Activated naive CD4-positive, alpha-beta T cell (primary cell): ENCODE results near the gene PRKN.

Experiments used
- DNase-seq, 4 experiments: peaks; one replicate each; lab custom pipeline; 2025; lab: John Stamatoyannopoulos, UW

Gene PRKN

DNA sequence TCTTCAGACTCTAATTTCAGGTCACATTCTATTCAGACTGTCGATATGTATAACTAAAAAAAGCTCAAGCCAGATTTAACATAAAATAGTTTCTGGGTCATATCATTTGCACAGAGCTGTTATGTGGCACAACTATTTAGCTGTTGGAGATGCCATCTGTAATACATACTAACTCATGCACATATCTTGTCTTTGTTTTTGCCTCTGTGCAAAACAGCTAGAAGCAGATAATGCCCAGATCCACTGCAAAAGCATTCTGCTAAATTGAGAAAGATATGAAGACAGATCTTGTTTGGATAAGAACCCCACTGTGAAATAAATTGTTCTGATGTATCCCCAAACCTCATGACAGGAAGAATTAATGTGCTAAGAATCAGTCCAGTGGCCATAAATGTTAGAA lies 930.9 kb downstream of the PRKN start:
- no peak for DNase-seq

DNA sequence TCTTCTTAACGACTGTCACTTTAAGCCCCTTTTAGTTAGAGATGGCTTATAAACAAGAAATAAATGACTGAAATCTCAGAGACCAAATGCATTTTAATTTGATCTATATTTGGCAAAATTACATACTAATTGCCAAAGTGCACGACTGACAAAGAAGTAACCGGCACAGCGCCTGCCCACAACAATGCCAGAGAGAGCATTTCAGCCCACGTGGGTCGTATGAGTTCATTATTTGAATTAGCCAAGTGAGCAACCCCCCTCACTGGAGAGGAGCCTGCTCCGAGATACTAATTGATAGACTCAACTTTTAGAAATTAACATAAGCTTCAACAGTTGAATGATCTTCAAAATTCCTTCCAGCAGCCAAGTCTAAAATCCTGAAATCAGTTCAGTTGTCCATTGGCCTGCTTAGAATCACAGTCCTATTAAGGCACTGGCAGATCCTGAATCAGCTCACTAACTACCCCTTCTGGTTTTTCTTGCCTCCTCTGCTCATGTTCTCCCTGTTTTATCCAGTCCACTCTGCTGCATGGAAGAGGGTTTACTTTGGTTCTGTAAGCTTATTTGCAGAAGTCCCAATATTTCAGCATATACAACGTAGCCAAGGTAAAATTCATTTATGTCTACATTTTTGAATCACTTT lies 934.6 kb downstream of the PRKN start:
- DNase-seq: no peak

DNA sequence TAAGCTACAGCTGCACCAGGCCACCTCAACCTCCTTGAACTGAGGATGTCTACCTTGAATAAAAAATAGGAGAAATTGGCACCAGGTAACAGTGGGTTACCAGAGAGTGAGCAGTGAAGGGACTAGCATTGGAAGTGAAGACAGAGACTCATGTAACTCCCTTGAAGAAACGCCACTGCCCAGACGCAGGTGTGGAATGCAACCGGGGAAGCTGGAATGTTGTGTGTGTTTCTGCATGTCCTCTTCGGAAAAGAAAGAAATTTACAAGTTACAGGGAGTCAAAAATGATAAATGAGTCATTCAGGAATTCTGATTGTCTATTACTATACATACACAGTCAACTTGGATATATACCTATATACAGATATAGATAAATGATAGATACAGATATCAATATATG lies 939.0 kb downstream of the PRKN start:
- DNase-seq: no peak

DNA sequence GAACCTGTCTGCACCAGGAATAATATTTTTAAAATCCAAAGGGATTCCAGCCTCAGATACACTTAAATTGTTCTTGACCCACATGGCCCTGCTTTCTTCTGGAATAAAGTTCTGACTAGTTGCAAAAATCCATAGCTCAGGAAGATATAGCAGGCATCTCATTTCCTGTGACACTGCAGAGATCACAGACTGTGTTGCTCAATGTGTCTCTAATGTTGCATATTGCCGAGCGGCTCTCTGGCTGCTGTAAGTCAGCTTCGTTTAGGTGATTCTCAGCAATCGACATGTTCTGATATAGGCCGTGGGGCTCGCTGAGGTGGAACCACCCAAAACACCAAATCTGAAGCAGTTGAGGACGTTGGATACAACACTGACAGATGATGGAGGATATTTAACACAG lies 955.4 kb downstream of the PRKN start:
- DNase-seq: no peak

DNA sequence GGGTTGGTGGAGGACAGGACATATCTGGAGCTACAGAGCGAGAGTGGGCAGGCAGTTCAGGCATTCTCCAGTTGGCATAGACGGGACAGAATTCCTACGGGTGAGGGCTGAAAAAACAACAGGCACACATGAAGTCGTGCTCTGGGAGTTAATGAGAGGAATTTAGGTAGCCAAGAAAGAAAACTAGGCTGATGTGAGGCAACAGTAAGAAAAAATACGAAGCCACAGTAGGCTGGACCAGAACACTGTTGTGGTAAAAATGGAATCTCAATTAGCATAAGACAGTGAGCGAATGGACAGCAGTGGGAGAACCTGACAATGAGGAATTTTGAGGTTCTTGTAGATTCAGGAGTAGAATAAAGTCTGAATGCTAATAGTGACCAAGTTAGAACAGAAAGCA lies 965.6 kb downstream of the PRKN start:
- DNase-seq: no peak

DNA sequence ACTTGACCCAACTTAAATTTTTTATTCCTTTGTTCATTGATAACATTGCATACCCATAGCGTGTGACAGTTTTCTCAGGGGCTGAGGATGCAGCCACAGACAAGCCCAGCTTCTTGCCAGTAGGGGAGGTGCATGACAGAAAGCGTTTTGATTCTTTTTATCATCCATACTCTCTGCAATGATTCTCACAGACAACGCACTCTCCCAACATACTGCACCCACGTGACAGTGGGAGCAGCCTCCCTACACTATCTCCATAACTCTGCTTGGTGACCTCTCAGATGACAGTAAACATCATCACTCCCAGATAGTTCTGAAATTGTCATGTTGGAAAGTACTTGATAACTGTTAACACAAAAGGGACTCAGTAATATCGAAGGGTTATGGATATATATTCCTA lies 972.5 kb downstream of the PRKN start:
- DNase-seq: no peak

DNA sequence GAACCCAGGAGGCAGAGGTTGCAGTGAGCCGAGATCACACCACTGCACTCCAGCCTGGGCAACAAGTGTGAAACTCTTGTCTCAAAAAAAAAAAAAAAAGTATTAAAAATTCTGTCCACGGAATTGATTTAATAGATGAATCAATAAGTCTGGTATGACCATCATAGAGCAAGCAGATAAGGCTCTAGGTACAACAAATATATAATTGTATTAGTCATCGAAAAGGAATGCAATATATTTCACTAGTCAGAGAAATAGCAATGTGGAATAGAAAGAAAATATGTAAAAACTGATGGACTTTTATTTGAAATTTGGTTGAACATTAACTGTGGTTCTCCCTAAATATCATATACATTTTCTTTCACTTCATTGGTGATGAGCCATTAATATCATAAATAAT lies 976.9 kb downstream of the PRKN start:
- DNase-seq: no peak

DNA sequence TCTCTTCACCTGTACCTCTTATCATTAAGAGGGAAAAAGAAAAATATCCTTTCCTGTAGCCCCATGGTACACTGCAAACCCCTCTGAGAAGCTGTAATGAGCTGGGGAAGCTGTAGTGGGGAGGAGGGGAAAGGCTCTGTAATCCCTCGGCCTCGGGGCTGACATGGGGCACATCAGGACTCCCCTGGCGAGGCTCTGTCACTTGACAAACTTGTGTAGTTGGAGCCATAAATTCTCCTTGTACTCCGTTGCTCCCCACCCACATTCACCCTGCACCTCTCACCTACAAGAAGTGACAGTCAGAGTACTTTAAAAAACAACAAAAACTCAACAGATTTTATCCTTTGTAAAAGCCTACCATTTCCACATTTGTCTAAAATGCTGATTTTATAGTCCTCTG lies 978.0 kb downstream of the PRKN start:
- DNase-seq: no peak

DNA sequence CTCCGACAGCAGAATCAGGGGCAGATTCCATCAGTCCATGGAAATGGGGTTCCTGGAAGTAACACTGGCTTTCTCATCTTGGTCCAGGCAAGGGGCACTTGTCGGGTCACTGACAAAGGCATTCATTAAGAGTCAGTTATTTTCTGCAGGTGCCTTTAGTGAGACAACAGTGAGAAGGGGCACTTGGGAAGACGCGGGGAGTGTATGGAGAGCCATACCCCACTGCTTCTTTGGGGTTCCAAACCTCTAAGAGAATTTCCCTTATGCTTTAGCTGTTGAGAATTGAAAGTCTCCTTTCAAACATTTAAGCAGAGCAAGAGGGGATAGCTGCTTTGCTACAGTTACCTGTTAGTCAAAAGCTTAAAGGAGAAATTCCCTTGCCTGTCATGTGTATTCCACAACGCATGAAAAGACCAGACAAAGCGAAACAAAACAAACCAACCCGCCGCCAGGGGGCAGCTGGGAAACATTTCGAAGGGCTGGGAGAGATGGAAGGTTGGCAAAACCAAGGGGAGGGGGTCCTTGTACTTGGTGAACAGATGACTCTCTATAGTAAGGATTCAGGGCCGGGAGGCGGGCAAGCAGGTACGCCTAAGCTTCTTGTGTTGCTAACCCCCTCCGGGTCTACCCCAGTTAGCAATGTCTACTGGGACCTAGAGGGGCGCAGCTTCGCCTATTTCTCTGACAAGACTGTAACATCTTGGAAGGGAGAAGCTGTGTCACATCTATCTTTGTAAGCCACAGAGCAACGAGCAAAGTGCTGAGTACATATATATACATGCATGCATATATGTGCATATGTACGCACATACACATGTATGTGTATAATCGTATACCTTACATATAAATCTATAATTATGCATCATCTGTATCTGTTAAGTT lies 978.8 kb downstream of the PRKN start:
- no peak for DNase-seq

DNA sequence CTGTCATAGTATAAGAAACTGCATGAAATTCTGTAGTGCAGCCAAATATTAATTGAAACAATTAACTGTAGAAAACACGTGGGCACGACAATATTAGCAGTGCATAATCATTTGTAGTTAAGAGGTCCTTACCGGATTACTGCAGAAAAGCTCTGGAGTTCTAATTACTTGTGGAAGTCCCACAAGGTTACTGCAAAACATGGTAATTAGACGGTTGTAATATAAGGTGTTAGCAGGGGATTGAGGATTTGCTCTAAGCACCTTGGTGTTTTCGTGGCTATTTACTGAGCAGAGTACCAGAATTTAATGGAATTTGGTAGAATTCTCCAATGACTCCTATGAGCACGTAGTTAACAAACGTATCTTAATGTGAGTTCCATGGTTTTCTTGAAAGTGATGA lies 980.1 kb downstream of the PRKN start:
- no peak for DNase-seq

DNA sequence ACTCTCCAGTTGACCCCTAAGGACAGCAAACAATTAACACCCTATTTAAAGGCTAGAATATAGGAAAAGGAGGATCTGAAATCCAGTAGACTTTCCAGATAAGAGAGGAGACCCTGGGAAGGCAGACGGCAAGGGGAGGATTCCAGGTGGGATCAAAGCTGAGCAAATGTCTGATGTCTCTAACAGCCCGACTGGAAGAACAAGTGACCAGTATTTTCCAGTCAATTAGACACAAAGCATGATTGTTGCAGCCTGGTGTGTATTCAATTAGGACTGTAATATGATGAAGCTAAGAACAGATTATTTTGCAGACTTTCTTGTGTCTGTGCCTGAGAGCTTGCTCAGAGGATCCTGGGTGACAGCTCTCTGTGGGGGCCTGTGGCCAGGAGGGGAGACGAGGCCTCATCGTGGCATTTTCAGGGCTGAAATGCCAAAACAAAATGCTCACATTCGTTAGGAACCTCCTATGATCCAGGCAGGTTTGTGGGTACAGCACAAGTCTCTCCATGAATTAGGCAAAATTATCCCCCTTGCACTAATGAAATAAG lies 981.9 kb downstream of the PRKN start:
- DNase-seq: no peak

DNA sequence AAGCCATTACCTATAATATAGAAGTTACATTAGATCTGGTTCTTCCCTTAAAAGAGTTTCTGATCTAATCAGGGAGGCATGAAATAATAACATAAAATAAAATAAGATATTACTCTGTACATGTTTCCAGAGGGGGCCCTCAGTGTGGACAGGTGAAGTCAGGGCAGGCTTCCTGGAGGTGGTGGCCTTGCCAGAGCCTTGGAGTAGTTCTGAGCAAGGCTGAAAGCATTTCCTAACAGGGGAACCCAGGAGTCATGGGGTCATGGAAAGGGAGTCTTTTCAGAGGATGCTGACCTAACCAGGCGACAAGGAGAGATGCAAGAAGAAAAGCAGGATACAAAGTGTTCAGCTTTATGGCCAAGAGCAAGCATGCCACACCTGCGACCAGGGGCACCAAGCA lies 982.4 kb downstream of the PRKN start:
- DNase-seq: no peak

DNA sequence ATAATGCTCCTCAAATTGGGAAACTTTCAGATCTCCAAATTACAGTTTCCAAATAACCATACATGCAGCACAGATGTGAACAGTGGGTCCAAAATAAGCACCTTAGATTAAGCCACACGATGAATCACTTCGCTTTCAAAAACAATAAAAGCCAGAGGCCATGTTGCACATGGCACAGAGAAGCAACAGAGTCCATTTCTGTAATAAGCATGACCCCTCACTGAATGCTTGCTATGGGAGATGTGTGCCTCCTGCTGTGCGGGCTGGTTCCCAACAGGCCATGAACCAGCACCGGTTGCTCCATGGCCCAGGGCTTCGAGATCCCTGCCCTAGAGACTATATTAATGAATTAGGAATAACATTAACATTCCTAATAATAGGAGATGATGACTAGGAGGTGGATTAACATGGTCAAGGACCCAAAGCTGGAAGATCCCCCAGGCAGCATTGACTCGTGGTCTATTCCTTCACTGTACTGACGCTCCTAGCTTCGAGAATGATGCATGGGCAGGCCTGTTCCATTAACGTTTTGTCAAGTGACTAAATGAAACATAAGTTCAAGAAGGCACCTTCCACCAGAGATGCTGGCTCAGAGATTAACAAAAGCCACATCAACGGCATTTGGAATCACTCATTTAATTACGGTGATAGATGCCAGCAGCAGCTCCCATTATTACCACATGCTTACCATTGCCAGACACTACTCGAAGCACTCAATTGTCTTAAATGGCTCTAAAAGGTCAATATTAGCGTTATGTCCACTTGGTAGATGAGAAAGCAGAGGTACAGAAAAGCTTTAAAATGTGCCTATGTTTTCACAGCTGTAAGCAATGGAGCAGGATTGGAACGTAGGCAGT lies 983.1 kb downstream of the PRKN start:
- no peak for DNase-seq

DNA sequence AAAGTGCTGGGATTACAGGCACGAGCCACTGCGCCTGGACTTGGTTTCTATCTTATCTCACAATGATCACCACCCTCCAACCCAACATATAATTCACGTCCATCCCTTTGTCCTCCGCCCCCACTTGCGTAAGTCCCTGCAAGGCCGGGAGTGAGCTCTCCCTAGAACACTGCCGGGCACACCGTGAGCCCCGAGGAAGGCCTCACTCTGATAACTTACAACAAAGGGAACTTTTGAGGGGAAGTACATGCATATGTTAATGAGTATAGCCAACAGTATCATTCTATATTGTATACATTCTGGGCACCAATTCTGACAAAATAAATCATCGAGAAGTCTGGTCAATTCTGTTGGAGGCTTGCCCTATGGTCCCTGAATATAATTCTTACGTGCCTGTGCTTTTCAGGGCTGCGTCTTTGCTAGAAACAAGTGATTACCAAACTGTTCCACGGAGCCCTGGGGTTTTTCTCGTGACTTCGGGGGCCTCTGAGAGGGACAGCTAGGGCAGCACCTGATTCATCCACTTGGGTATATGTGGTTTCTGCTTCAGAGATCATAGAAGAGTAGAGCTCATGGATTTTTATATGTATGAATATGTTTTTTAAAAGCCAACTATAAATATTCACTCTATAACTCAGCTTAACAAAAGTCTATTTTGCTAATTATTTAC lies 983.9 kb downstream of the PRKN start:
- DNase-seq: no peak

DNA sequence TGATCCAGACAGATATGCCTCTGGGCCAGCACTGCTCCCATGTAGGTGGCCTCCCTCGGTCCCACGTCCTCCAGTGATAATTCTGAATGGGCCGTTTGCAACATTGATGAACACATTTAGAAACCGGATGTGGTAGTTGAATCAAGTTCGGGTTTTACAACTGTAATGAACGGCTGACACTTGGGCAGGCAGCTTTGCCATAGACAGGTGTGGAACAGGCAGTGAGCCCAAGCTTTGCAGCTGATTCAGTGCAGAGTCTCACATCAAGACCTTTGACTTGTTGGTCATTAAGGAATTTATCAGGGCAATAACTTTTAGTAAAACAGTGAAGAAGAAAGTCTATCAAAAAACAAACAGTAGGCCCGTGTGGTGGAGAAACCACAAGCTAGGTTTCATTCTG lies 987.1 kb downstream of the PRKN start:
- DNase-seq: no peak

DNA sequence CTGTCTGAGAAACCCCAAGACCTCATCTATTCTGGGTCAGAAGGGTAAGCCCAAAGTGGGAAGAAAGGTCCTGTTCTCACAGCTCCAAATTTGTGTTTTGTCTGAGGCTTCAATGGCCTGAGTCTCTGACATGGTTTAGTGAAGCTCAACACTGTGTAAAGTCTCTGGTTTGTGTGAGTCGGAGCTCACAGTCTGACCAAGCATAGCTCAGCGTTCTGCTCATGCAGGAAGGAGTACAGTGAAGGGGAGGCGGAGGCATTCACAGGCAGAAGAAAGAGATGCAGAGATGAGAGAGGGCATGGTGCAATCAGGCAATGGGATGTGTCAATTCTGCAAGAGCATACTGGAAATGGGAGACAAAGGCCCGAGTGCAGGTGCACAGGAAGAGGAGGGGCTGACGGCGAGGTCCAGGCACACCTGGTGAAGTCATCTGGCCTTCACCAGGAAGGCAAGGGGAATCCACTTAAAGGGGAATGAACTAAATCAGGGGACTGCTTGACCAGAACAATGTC lies 990.7 kb downstream of the PRKN start:
- DNase-seq: no peak

DNA sequence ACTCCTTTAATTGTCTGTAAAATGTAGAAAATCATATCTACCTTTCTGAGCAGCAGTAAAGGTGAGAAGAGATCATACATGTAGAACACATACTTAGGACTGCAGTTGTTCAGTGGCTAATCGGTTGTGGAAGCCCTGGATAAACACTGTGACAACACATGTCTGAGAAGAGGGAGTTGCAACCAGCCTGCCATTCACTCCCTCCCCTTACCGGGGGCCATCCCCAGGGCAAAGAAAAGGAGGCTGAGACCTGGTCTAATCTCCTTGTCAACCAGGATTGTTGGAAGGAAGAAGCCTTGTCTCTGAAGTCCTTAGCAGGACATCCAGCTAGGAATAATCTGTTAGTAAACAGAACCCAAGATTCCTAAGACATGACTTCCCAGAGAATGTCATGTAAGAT lies 991.2 kb downstream of the PRKN start:
- no peak for DNase-seq

DNA sequence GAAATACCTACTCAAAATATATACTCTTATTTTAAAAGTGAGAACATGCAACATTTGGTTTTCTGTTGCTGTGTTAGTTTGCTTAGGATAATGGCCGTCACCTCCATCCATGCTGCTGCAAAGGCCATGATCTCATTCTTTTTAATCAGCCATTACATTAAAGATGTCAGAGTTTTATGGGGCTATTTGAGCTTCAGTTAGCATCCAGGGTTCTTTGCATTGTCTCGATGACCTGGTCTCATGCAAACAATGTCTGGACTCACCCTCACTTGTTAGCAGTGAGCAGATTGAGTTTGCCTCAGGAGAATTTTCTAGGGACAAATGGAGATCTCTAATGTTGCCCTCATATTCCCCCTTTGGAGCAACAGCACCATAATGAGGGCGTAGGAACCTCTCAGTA lies 995.0 kb downstream of the PRKN start:
- DNase-seq: no peak

DNA sequence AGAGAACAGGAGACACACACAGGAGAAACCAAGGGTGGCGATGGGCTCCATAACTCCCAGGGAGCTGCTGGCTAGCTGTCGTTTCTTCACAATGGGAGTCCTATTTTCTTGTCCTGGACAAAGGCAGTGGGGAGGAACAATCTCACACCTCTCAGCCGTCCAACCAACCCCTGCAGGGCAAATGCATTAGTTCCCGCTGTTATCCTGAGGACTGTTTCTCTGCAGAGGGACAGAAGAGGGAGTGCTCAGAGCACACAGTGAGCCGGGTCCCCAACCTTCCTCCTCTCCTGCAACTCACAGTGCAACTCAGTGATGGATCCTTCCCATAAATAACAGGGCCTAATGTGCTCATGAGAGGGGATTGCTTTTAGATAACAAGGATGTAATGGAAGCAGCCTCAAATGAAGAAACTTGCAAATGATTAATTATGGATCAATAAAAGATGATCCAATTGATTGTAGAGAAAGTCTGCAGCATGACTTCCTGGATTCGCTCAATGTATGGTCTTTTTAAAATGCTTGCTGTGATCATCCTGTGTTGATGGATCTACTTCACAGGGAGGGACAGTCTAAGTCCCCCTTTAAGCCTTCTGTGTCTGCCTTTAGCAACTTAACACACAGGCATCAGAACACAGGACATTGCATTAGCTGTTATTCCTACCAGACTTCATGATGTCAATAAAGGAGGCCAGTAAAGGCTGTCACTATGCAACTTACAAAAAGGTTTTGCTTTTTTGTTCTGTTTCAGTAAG lies 1000.3 kb downstream of the PRKN start:
- DNase-seq: no peak

DNA sequence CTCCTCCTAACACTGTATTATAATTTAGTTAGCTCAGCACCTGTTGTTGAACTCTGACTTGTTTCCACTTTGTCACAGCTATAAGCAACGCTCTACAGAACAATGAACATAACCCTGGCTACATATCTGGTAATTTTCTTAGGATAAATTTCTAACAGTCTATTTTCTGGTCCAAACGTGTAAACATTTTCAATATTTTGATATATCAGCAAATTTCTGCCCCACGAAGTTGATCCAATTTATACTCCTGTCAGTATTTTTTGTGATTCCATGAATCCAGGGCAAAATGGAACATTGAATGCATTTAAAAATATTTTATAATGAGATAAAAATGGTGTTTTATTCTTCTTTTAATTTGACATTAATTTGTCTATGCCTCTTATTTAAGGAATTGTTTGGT lies 1005.2 kb downstream of the PRKN start:
- no peak for DNase-seq

DNA sequence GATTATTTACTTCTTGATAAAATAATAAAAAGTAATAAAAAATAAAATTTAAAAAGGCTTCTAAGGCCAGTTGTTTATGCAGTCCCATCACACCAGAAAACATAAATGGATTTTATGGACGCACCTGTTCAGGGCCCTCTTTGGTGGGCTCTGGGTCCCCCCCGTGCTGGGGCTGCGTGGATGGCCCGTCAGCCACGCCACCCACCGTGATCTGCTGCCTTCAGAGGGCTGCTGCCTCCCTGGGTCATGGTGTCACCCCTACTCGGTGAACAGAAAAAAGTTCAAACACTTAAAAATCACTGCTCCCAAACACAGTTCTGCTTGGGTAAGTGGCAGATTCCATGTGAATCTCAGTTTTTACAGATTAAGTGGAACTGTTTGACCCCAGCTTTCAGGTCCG lies 1006.1 kb downstream of the PRKN start:
- DNase-seq: no peak
